ENCODE measurements around the gene MYO15A.
A peak's percentile ranks its signal among the peaks of the same experiment; 100 is the strongest.

MYO15A gene

GRCh38 chr17:18179804-18180203 lies 71.2 kb downstream of the MYO15A start:
- H2AFZ ChIP-seq (ENCODE audit: low read depth, low read length): no peak overlapping the region
- no peak overlapping the region for H3K4me3 ChIP-seq (ENCODE audit: low read length)
- H3K9me3 ChIP-seq (ENCODE audit: low read length): no peaks in the 10 kb centered on the region
- H3K36me3 ChIP-seq (ENCODE audit: insufficient read depth, low read length): no peaks in the 10 kb centered on the region
- no peaks in the 10 kb centered on the region for H3K27me3 ChIP-seq (ENCODE audit: insufficient read depth, low read length)
- H3K4me1 ChIP-seq (ENCODE audit: insufficient read depth, low read length): peaks cover 28% of the 10 kb centered on the region

- Histone ChIP-seq H3K27me3 (ENCODE audit: insufficient read depth, low read length) (no peaks in the 10 kb centered on the region), H3K36me3 (ENCODE audit: insufficient read depth, low read length) (no peaks in the 10 kb centered on the region), H3K9me3 (ENCODE audit: low read length) (no peaks in the 10 kb centered on the region), H2AFZ (ENCODE audit: low read depth, low read length) (no peak overlapping the region), H3K4me1 (ENCODE audit: insufficient read depth, low read length) (peaks cover 43% of the 10 kb centered on the region), H3K4me3 (ENCODE audit: low read length) (no peak overlapping the region)
Measured at GRCh38 chr17:18181358-18181757, 72.8 kb downstream of the MYO15A start.

GRCh38 chr17:18182110-18182977 lies 73.8 kb downstream of the MYO15A start:
- Histone ChIP-seq H3K4me3 (ENCODE audit: low read length) (peak overlapping the region; percentile 90), H3K9me3 (ENCODE audit: low read length) (no peaks in the 10 kb centered on the region), H3K27me3 (ENCODE audit: insufficient read depth, low read length) (no peaks in the 10 kb centered on the region), H3K36me3 (ENCODE audit: insufficient read depth, low read length) (peaks cover 3% of the 10 kb centered on the region), H3K4me1 (ENCODE audit: insufficient read depth, low read length) (peaks cover 51% of the 10 kb centered on the region), H2AFZ (ENCODE audit: low read depth, low read length) (peak overlapping the region; percentile 81)

GRCh38 chr17:18182978-18183333 lies 74.4 kb downstream of the MYO15A start:
- Histone ChIP-seq H3K36me3 (ENCODE audit: insufficient read depth, low read length) (peaks cover 4% of the 10 kb centered on the region), H3K27me3 (ENCODE audit: insufficient read depth, low read length) (no peaks in the 10 kb centered on the region), H3K9me3 (ENCODE audit: low read length) (no peaks in the 10 kb centered on the region), H3K4me3 (ENCODE audit: low read length) (peak overlapping the region; percentile 90), H2AFZ (ENCODE audit: low read depth, low read length) (peak overlapping the region; percentile 81), H3K4me1 (ENCODE audit: insufficient read depth, low read length) (peaks cover 52% of the 10 kb centered on the region)

- Histone ChIP-seq H3K9me3 (ENCODE audit: low read length) (no peaks in the 10 kb centered on the region), H3K4me3 (ENCODE audit: low read length) (peak within 1 kb of the TSS; percentile 90), H3K36me3 (ENCODE audit: insufficient read depth, low read length) (peaks cover 9% of the 10 kb centered on the region), H2AFZ (ENCODE audit: low read depth, low read length) (peak within 1 kb of the TSS; percentile 81), H3K4me1 (ENCODE audit: insufficient read depth, low read length) (peaks cover 50% of the 10 kb centered on the region), H3K27me3 (ENCODE audit: insufficient read depth, low read length) (no peaks in the 10 kb centered on the region)
Measured at GRCh38 chr17:18183334-18184142, 75.0 kb downstream of the MYO15A start, which contains the start of gene ALKBH5. Gene ALKBH5 (plus strand): TSS chr17:18183828. CDS start chr17:18184244, 416 bp downstream.

- peak overlapping the region; percentile 90 for H3K4me3 ChIP-seq (ENCODE audit: low read length)
- peaks cover 46% of the 10 kb centered on the region for H3K4me1 ChIP-seq (ENCODE audit: insufficient read depth, low read length)
- H3K9me3 ChIP-seq (ENCODE audit: low read length): no peaks in the 10 kb centered on the region
- H3K27me3 ChIP-seq (ENCODE audit: insufficient read depth, low read length): no peaks in the 10 kb centered on the region
- H2AFZ ChIP-seq (ENCODE audit: low read depth, low read length): peak overlapping the region; percentile 48
- H3K36me3 ChIP-seq (ENCODE audit: insufficient read depth, low read length): peaks cover 10% of the 10 kb centered on the region
Measured at GRCh38 chr17:18184143-18185031, 75.8 kb downstream of the MYO15A start.

GRCh38 chr17:18185391-18185790 lies 76.8 kb downstream of the MYO15A start:
- Histone ChIP-seq H3K4me1 (ENCODE audit: insufficient read depth, low read length) (peaks cover 45% of the 10 kb centered on the region), H3K27me3 (ENCODE audit: insufficient read depth, low read length) (no peaks in the 10 kb centered on the region), H3K9me3 (ENCODE audit: low read length) (no peaks in the 10 kb centered on the region), H3K36me3 (ENCODE audit: insufficient read depth, low read length) (peaks cover 15% of the 10 kb centered on the region), H2AFZ (ENCODE audit: low read depth, low read length) (no peak overlapping the region), H3K4me3 (ENCODE audit: low read length) (peak overlapping the region; percentile 90)

GRCh38 chr17:18185832-18186626 lies 77.5 kb downstream of the MYO15A start:
- Histone ChIP-seq H3K9me3 (ENCODE audit: low read length) (no peaks in the 10 kb centered on the region), H3K27me3 (ENCODE audit: insufficient read depth, low read length) (no peaks in the 10 kb centered on the region), H3K4me1 (ENCODE audit: insufficient read depth, low read length) (peaks cover 45% of the 10 kb centered on the region), H3K36me3 (ENCODE audit: insufficient read depth, low read length) (peaks cover 21% of the 10 kb centered on the region), H3K4me3 (ENCODE audit: low read length) (peak overlapping the region; percentile 90), H2AFZ (ENCODE audit: low read depth, low read length) (no peak overlapping the region)

- H3K4me1 ChIP-seq (ENCODE audit: insufficient read depth, low read length): peaks cover 45% of the 10 kb centered on the region
- H2AFZ ChIP-seq (ENCODE audit: low read depth, low read length): no peak overlapping the region
- peak overlapping the region; percentile 90 for H3K4me3 ChIP-seq (ENCODE audit: low read length)
- peaks cover 26% of the 10 kb centered on the region for H3K36me3 ChIP-seq (ENCODE audit: insufficient read depth, low read length)
- H3K9me3 ChIP-seq (ENCODE audit: low read length): no peaks in the 10 kb centered on the region
- H3K27me3 ChIP-seq (ENCODE audit: insufficient read depth, low read length): no peaks in the 10 kb centered on the region
Measured at GRCh38 chr17:18186627-18186982, 78.0 kb downstream of the MYO15A start.

GRCh38 chr17:18187226-18187625 lies 78.7 kb downstream of the MYO15A start:
- Histone ChIP-seq H3K9me3 (ENCODE audit: low read length) (no peaks in the 10 kb centered on the region), H3K27me3 (ENCODE audit: insufficient read depth, low read length) (no peaks in the 10 kb centered on the region), H3K4me1 (ENCODE audit: insufficient read depth, low read length) (peaks cover 43% of the 10 kb centered on the region), H2AFZ (ENCODE audit: low read depth, low read length) (no peak overlapping the region), H3K4me3 (ENCODE audit: low read length) (peak overlapping the region; percentile 90), H3K36me3 (ENCODE audit: insufficient read depth, low read length) (peaks cover 27% of the 10 kb centered on the region)

- H2AFZ ChIP-seq (ENCODE audit: low read depth, low read length): no peak overlapping the region
- H3K27me3 ChIP-seq (ENCODE audit: insufficient read depth, low read length): no peaks in the 10 kb centered on the region
- no peaks in the 10 kb centered on the region for H3K9me3 ChIP-seq (ENCODE audit: low read length)
- peaks cover 39% of the 10 kb centered on the region for H3K4me1 ChIP-seq (ENCODE audit: insufficient read depth, low read length)
- H3K36me3 ChIP-seq (ENCODE audit: insufficient read depth, low read length): peaks cover 27% of the 10 kb centered on the region
- H3K4me3 ChIP-seq (ENCODE audit: low read length): no peak overlapping the region
Measured at GRCh38 chr17:18187821-18188761, 79.5 kb downstream of the MYO15A start.

Data from neuron (in vitro differentiated cells).